HG03460 (cell line): ENCODE measurements around the gene CALHM6.
A peak's percentile ranks its signal among the peaks of the same experiment; 100 is the strongest.

Experiments
- ATAC-seq: cut with Tn5 transposase; IDR thresholded peaks from one replicate; pipeline ENCODE4 v1.9.1; 2021; ENCODE audit not compliant: unreplicated experiment

The CALHM6 gene

GRCh38 chr6:116461331-116461931 lies at the start of gene CALHM6:
Gene CALHM6, plus strand, starts transcription at chr6:116461375. Its CDS starts 555 bp downstream, at chr6:116461930.
- no peak for ATAC-seq

- no peak for ATAC-seq
Observed at GRCh38 chr6:116412270-116412669, 48.9 kb upstream of the CALHM6 start.

DNA sequence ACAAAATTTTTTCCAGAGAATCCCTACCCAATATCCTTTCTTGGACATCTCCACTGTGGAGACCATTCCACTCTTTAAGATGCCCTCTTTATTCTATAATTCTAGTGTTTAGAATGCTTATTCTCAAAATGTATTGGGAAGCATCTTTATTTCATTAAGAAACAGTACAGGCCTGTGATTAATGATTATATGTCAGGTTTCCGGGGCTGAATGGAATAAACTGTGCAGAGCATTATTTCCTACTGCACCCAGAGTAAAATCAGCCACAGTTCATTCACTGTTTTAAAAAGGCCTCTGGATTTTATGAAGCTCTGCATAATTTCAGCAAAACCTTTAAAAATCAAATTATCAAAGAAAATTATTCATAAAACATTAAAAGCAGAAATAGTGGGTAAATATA lies 47.8 kb upstream of the CALHM6 start:
- no peak for ATAC-seq

- ATAC-seq, result no peak
Observed at GRCh38 chr6:116417661-116418060, 43.5 kb upstream of the CALHM6 start.

GRCh38 chr6:116419069-116419786 lies 41.9 kb upstream of the CALHM6 start:
- no peak for ATAC-seq

DNA sequence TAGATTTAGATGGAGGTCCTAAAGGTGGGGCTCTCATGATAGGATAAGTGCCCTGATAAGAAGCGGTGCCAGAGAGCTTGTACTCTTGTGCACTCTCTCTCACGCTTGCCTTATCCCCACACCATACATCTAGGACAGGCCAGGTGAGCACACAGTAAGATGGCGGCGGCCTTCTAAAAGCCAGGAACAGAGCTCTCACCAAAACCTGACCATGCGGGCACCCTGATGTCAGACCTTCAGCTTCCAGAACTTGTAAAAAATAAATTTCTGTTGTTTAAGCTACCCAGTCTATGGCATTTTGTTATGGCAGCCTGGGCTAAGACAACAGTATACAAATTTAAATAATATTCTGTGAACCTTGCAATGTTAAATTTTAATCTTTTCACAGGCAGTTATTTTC lies 40.8 kb upstream of the CALHM6 start:
- ATAC-seq, result no peak

DNA sequence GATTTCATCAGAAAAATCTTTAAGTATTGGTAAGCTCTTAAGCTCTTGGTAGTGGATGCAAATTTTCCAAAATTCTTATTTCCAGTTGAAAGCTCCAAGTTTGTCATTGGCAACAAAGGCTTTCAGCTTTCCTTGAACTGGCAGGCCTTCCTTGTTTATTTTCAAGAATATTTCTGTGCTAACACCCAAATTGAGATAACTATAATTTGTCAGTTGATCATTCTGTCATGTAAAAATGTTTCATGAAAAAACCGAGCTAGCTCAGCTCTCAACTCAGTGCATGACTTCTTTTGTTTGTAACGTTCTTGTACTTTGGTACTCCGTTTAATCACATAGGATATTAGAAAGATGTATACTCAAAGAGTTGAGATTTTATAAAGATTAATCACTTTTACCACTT lies 38.9 kb upstream of the CALHM6 start:
- ATAC-seq, result no peak

DNA sequence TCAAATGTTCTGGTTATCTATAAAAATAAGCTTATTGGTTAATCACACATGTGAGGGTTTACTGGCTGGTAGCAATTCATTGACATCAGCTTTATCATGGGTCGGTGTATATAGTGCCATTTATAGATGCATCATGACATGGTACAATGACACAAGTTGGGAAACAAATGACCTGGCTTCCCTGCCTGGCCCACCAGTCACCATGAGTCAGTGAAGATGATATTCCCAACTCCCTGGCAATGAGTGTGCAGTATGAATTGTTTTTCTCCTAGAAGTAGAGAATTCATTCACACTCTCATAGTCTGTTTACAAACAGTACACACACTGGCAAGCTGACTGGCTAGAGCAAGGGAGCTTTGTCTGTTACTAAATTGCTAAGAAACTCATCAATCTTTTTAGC lies 37.2 kb upstream of the CALHM6 start:
- ATAC-seq, result no peak

GRCh38 chr6:116426551-116426950 lies 34.6 kb upstream of the CALHM6 start:
- no peak for ATAC-seq

- ATAC-seq, result no peak
Observed at GRCh38 chr6:116429111-116429510, 32.1 kb upstream of the CALHM6 start.

DNA sequence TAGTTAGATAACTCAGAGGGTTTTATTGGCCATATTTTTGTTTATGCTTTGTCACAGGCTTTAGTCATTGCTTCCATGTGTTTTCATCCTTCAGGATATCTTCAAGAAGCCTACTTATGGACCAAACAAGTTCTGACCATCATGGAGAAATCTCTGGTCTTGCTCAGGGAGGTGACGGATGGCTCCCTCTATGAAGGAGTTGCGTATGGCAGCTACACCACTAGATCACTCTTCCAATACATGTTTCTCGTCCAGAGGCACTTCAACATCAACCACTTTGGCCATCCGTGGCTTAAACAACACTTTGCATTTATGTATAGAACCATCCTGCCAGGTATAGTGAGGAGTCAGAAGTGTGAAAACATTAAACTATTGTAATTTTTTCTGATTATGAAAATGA lies 30.3 kb upstream of the CALHM6 start:
- no peak for ATAC-seq

DNA sequence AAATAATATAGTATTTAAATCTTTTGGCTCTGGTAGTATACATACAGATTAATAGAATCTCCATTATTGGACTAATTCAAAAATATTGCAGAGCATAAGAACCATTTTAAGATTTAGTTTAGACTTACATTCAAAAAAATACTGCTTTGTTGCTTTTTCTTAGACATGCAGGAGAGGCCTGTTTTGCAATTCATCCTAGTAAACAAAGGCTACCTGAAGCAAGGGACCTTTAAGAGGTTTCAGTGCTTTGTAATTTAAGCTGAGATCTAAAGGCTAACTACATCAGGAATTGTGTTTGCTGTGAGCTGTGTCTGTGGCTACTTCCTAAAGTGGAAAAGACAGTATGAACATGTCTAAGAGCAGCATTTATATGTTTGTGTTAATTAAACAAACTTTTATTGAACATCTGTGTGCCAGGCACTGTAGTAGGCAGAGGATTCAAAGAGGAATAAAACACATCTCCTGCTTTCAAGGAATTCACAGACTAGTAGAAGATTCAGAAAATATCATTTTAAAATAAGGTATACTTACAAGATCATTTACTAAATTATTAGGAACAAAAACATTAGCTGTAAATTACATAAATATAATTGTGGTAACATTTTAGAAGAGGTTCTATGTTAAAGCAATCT lies 29.1 kb upstream of the CALHM6 start:
- ATAC-seq, result no peak

GRCh38 chr6:116433206-116433712 lies 27.9 kb upstream of the CALHM6 start:
- no peak for ATAC-seq

- ATAC-seq, result no peak
Observed at GRCh38 chr6:116434056-116434725, 27.0 kb upstream of the CALHM6 start.

GRCh38 chr6:116436586-116436985 lies 24.6 kb upstream of the CALHM6 start:
- no peak for ATAC-seq

DNA sequence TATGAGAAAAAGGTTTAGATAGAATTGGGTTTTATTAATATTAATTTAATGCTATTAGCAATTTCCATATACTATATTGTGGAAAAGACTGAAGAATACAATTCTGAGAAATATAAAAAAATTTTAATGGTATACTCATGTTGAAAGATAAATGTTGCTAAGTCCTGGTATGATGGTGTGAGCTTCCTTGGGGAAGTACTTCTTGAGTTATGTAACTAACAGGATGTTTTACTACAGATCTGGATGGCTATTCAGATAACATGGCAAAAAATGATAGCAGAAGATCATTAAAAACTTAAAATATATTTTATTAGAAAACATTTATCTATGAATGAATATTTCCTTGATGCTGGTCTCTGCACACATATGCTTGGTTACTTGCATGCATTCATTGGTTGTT lies 23.5 kb upstream of the CALHM6 start:
- ATAC-seq, result no peak

DNA sequence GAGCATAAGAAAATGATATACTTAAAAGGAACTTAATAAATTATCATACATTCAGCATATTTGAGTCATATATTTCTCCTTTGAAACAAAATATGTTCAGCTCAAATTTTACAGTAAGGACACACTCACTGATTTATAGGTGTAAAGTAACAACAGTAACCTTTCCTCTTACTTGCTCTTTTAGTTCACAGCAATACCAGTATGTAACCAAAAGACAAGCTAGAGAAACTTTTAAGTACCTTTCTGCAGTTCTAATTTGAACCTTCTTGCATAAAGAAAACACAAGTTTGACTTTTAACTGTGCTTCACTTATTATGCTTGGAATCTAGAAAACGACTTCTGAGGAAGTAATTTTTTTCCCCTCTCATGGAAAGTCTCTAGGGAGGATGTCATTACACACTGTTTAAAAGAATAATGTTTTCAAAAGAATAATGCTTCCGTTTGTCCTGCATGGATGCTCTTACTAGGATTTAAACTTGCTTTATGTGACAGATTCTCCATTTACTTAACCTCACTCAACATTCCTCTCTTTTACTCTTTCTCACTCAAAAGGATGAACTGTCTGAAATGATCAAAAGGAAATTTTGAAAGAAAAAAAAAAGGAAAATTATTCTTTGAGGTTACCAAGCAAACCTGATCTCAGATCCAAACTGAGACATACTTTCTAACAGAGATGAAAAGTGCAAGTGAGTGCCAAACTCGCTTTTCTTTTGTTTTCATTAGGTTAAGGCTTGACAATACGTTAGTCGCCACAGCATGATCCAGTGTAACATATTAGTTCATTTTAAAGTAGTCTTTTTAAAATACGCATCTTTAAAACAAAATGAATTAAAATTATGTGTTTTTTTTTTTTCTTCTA lies 22.4 kb upstream of the CALHM6 start:
- no peak for ATAC-seq

GRCh38 chr6:116439522-116440051 lies 21.6 kb upstream of the CALHM6 start:
- ATAC-seq, result no peak

GRCh38 chr6:116443105-116443504 lies 18.1 kb upstream of the CALHM6 start:
- no peak for ATAC-seq

- peak; percentile 47 for ATAC-seq
Observed at GRCh38 chr6:116444092-116444491, 17.1 kb upstream of the CALHM6 start.
